NCI-H2171 treated with DMSO at 0.1 percent for 48 hours (cell line): ENCODE measurements around the gene APBA2.

Experiments
- DNase-seq: peaks from one replicate; lab custom pipeline; 2025; lab: John Stamatoyannopoulos, UW

Gene APBA2

DNA sequence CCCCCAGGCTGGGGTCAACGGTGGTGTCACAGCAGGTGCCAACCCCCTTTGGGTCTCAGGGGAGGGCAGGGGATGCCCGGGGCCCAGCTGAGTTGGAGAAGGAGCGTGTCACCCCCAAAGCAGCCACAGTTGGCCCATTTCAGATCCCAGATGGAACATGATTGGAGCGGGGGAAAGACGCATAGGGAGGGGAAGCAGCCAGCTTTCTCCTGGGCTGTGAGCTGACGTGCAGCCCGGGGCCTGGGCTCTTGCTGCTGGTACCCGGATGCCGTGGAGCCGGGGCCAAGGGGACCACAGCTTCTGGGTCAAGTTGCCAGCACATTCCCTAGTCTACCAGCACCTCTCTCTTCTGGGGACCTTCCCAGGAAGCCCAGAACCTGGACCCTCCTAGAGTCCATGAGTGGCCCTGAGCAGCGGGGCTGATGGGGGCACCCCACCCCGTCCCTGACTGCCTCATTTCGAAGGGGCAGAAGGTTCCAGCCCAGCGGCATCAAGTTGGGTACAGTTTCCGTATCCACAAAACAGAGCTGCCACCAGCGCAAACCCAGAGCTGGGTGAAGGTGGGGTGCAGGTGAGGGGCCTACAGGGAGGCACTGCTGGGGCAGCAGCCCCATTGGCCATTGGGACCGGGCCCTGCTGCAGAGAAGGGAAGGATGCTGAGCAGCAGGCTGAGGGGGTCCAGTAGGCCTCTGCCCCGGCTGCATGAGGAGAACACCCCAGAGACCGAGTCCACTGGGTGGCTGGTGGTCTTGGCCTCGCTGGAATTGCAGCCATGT, 235.0 kb downstream of the APBA2 start:
- DNase-seq = no peak

- no peak for DNase-seq
Observed at GRCh38 chr15:29121369-29121656, 235.5 kb downstream of the APBA2 start.

DNA sequence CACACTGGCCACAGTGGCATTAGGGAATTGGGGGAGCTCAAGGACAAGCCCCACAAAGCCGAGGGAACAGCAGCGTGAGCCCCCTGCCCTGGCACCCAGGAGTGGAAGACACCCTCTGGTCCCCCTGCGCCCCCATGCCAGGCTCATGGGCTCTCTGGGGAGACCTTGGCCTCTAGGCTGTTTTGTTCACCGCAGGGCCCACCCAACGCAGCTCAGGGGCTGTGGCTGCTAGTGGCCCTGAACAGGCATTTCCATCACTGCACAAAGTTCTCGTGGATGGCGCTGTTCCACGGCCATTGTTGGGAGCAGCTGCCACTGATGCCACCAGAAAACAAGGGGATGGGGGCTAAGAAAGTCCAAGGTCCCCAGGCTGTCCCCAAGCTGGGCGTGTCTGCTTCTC, 236.1 kb downstream of the APBA2 start:
- no peak for DNase-seq

DNA sequence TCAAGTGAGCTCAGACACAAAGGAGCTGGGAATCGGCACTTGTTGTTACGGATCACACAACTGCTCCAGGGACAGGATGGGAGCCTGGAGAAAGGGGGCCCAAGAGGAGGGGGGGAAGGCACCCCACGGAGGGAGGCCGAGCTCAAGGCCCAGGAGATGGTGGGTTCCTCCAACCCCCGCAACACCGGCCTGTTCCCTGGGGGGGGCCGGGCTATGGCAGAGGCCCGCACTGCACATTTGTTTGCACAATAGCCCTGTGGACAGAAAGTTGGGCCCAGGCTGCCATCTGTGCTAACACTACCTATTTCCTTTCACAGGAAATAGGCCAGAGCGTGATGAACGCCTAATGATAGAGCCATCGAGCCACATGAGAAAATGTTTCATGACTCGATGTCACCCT, 236.7 kb downstream of the APBA2 start:
- no peak for DNase-seq

DNA sequence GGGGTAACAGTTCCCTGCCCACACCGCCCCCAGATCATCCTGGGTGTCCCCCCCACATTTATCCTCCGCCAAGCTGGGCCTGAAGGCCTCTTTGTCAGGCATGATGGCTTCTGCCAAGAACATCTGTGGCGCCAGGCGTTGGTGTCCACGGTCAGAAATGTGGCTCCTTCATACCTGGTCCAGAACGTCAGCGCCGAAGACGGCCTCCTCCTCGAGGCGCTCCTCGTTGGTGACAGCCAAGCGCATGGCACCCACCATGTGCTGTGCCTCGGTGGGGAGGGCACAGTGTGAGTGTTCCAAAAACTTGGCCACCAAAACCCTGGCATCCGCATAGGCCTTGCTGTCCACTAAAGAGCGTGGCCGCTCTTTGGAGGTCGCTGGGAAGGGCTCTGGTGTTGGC, 237.4 kb downstream of the APBA2 start:
- DNase-seq = no peak

- no peak for DNase-seq
Observed at GRCh38 chr15:29123991-29124390, 238.2 kb downstream of the APBA2 start.

DNA sequence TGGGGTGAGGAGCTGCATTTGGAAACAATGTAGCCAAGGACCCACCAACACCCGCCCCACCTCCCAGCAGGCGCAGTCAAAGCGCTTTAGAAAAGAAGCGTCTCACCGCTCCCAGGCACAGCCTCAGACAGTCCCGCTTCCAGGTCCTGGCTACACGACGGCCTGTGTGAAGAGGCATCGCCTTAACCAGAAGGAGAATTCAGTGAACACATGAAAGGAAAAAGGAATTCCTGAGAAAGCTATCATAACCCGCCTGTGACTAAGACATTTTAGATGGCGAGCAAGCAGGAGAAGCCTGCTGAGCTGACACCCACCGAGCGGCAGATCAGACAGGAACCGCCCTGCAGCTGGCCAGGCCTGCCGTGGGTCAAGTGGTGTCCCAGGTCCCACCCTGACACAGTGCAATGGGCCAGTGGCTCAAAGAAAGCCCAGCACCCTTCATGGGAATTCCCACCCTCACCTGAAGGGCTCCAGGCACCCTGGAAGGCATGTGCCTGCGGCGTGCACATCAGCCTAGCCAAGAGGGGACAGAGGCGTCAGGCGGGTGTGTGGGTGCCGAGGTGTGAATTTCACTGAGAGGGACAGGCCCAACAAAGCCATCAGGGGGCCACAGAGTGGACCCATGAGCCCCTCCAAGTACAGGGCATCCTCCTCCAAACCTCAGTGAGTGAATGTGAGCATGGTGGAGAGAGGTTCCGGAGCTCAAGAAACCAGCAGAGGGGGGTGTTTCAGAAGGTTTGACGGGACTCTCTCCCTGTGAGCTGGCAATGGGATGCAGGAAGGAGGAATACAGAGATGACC, 239.0 kb downstream of the APBA2 start:
- DNase-seq = no peak

GRCh38 chr15:29125382-29126207, 239.8 kb downstream of the APBA2 start:
- no peak for DNase-seq

DNA sequence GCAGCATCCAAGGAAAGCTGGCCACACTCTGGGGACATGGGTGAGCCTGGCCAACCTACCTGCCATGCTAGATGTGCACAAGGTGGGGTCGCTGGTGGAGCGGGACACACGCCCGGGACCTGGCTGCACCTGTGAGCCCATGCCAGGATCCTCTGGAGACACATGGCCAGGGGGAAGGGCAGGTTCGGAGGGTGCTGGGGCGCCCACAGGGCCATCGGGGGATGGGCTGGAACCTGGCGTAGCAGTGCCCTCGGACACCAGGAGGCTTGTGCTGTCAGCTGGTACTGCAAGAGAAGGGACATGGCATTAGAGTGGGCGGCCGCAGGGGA, 240.4 kb downstream of the APBA2 start:
- no peak for DNase-seq

GRCh38 chr15:29126821-29127461, 241.2 kb downstream of the APBA2 start:
- DNase-seq = no peak

GRCh38 chr15:29127506-29128430, 242.0 kb downstream of the APBA2 start:
- no peak for DNase-seq

- no peak for DNase-seq
Observed at GRCh38 chr15:29128671-29129070, 242.9 kb downstream of the APBA2 start.

DNA sequence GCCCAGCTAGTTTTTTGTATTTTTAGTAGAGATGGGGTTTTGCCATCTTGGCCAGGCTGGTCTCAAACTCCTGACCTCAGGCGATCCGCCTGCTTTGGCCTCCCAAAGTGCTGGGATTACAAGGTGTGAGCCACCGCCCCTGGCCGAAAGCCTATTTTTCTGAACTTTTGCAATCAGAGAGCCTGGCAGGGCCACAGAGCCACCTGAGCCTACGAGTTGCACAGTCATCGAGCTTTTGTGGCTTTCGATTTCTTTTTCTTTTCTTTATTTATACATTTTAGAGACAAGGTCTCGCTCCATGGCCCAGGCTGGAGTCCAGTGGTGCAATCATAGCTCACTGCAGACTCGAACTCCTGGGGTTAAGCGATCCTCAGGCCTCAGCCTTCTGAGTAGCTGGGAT, 243.4 kb downstream of the APBA2 start:
- DNase-seq = no peak

DNA sequence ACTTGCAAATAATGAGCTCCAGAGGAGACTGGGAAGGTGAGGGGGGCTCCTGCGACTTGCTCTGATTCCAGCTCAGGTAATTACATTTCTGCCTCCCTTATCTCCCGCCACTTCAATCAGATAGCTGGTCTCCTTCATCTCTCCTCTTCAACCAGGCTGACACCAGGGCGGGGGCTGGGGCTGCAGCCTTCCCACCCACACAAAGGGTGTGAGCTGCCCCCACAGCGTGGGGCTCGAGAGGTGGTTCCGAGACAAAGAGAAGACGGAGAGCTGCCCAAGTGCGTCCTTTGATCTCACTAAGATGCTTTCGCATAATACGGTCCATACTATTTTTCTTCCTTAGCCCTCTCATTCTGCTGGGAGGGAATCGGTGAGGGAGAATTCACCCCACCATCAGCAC, 244.2 kb downstream of the APBA2 start:
- no peak for DNase-seq

- DNase-seq = no peak
Observed at GRCh38 chr15:29130476-29130875, 244.7 kb downstream of the APBA2 start.

- no peak for DNase-seq
Observed at GRCh38 chr15:29130951-29131839, 245.4 kb downstream of the APBA2 start.

- no peak for DNase-seq
Observed at GRCh38 chr15:29131840-29132420, 246.2 kb downstream of the APBA2 start.

DNA sequence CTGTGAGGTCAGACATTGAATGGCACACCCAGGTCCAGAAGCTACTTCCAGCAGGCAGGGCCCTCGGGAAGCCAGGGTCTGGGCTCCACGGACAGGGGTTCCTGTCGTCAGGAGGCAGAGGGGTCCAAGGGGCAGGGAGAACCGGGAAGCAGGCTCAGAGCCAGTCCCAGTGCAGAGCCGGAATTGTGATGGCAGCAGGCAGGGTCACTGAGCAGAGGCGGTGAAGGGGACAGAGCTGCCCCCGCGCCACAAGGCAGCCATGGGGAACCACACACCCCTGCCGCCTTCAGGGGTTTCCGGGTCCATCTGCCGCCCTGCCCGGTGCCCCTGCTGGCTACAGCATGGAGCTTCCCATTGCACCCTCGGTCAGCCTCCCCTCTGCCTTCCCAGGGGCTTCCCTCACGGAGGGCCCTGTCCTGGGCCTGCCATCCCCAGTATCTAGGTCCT, 247.0 kb downstream of the APBA2 start:
- no peak for DNase-seq

DNA sequence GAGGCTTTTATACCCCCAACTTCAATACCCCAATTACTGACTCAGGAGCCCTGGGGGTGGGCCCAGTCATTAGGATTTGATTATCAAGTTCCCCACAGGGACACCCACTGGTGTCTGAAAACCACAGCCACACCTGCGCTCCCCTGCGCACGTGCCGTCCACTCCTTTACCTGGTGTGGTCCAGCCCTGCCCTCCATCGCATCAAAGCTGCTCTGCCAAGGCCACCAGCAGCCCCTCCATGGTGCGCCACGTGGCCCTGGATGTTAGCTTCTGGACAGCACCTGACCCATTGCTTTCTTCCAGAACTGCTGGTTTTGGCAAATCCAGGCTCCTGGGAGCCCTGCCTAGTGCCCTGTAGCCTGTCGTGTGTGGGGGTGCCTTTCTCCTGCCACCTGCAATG, 247.5 kb downstream of the APBA2 start:
- DNase-seq = no peak

- DNase-seq = no peak
Observed at GRCh38 chr15:29133791-29134190, 248.0 kb downstream of the APBA2 start.
